Psoas muscle (tissue), 8 donors: ENCODE results near the gene FUBP3. TPM values are rescaled to one million over a fixed set of nuclear protein-coding genes. Genes with fewer than 3 reads are reported as not detected.
A peak's percentile ranks its signal among the peaks of the same experiment; 100 is the strongest.

Experiments used
- ATAC-seq, 4 donors: fragments of 200-7000 bp; cut with Tn5 transposase; one replicate each; pipeline ENCODE4 v1.9.1; 2020; ENCODE audit warnings: moderate library complexity in 3 of 4, mild to moderate bottlenecking in 2 of 4
- DNase-seq, 2 donors: peaks; one replicate each; pipeline ENCODE4 v3.0.0-alpha.2; 2020
- H3K27ac ChIP-seq: fragments of 200-600 bp; one replicate; pipeline ENCODE4 v1.8.0; 2022
- H3K27me3 ChIP-seq, 3 donors: fragments of 200-600 bp in 1 of 3; one replicate each; pipeline versions ENCODE4 v1.6.1 to v1.8.0; 2013 to 2022; ENCODE audit warnings: low read length in 2 of 3, mild to moderate bottlenecking in 2 of 3, moderate library complexity in 1 of 3; ENCODE audit not compliant: insufficient read depth in 3 of 3
- H3K36me3 ChIP-seq, 2 donors: fragments of 200-600 bp in 1 of 2; one replicate each; pipeline versions ENCODE4 v1.6.1 to v1.8.0; 2013 to 2022; ENCODE audit warnings: low read depth in 1 of 2, mild to moderate bottlenecking in 1 of 2, moderate library complexity in 1 of 2; ENCODE audit not compliant: insufficient read depth in 1 of 2
- H3K4me1 ChIP-seq: fragments of 200-600 bp; one replicate; pipeline ENCODE4 v1.8.0; 2022
- H3K4me3 ChIP-seq: fragments of 200-600 bp; one replicate; pipeline ENCODE4 v1.8.0; 2022; ENCODE audit warnings: mild to moderate bottlenecking
- H3K9me3 ChIP-seq: fragments of 200-600 bp; one replicate; pipeline ENCODE4 v1.8.0; 2022
- WGBS, 3 donors: extraction: QIAGEN DNeasy Blood & Tissue Kit; methylation state at CpG; one replicate each; pipeline versions ENCODE4 v1.1.6 to v1.1.7; 2013; 5-methylcytosine and 5-hydroxymethylcytosine counted together
- intact Hi-C, 2 donors: fragments of 100-400 bp; cut with DNase I; formaldehyde crosslinking; loops; one replicate each; pipeline versions ENCODE4 v1.11.0 to v1.14.2; 2022
- long read RNA-seq, 2 donors: library from polyadenylated mRNA; unstranded; transcript quantifications; one replicate each; pipeline ENCODE4 v2.0.0, GENCODE V29; 2021
- polyA plus RNA-seq, 3 donors: library from polyadenylated mRNA; stranded (reverse); fragments of 200-250 nt; gene quantifications; one replicate each; pipeline ENCODE4 v1.2.3, GENCODE V29; 2013
- total RNA-seq, 4 donors: library from RNA; stranded (reverse); fragmentation: NEBNext Ultra II Directional in 2 of 4; extraction: Animal tissue kit (Norgen Biotek cat#: 25700) in 2 of 4; gene quantifications; one replicate each; pipeline versions ENCODE4 v1.2.1 to v1.2.4, GENCODE V29; 2021 to 2023
- TF ChIP-seq, protein P1 (sequence below): fragments of 200-600 bp; IDR thresholded peaks from one replicate; pipeline ENCODE4 v1.8.0; 2022; ENCODE audit warnings: antibody characterized with exemption
- donor health status: healthy with polysubstance abuse.
- donor health status: DM: no; HTN: no; CAD: no; lungs with moderate emphysema.
- donor health status: Bipolar disorder and iron deficiency.
- donor health status: healthy.
- donor health status: DM: yes; HTN: yes; CAD: no.
- donor health status: DM: no; HTN: no; CAD: no.
- donor health status: DM: no; HTN: no; CAD: no.
- donor health status: DM: yes; HTN: yes; CAD: no.

FUBP3 gene, protein sequence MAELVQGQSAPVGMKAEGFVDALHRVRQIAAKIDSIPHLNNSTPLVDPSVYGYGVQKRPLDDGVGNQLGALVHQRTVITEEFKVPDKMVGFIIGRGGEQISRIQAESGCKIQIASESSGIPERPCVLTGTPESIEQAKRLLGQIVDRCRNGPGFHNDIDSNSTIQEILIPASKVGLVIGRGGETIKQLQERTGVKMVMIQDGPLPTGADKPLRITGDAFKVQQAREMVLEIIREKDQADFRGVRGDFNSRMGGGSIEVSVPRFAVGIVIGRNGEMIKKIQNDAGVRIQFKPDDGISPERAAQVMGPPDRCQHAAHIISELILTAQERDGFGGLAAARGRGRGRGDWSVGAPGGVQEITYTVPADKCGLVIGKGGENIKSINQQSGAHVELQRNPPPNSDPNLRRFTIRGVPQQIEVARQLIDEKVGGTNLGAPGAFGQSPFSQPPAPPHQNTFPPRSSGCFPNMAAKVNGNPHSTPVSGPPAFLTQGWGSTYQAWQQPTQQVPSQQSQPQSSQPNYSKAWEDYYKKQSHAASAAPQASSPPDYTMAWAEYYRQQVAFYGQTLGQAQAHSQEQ
- total RNA-seq = 10 to 100 TPM; 14.3 to 17.9 (median 16.6) TPM
- 10 to 100 TPM in 2 of 3 donors, 1 to 10 TPM in 1; 7.5 to 20.7 (median 13.0) TPM for polyA plus RNA-seq
- long read RNA-seq, donor 1, transcript FUBP3-201 (19 exons, 3,124 nt) = major isoform, 7 of 14 reads
- long read RNA-seq, donor 1, partial matches to known transcripts = 3 of 14 reads
- long read RNA-seq, donor 1, other reads (novel, unspliced or antisense) = 4 of 14 reads
- long read RNA-seq, donor 2, transcript FUBP3-201 (19 exons, 3,124 nt) = major isoform, 19 of 51 reads
- long read RNA-seq, donor 2, partial matches to known transcripts = 4 of 51 reads
- long read RNA-seq, donor 2, other reads (novel, unspliced or antisense) = 27 of 51 reads

DNA sequence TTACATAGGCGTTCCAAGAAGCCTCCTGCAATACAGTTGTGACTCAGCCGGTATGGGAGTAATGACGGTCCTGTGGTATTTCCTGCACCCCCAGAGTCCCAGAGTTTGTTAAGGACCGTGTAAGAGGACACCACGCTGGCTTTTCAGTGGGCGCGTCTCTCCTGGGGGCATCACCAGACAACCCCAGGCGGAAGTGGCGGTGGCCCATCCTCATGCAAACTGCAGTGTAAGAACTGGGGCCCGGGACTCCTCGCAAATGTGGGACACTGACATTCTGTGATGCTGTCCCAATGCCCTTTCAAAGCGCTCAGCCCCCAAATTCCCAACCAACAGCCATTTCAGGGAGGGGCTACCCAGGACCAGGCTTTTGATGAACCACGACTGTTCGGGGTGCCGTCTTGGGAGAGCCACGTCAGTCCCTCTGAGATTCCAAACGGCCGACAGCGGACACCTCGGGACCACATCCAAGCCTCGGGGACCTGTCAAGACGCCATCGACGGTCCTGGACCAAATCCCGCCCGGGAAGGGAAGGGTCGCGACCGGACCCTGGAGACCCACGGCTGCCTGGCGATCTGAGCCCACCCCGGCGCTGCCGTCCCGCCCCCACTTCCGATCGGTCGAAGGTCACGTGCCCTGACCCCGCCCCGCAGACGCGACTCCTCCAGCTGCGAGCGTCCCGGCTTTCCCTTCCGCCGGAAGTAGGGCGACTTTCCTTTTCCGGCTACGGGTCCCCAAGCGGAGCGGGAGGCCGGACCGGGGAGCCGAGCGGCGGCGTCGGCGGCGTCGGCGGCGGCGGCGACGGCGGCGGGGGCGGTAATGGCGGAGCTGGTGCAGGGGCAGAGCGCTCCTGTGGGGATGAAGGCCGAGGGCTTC lies at the start of gene FUBP3:
FUBP3 (plus strand) TSS at position 713 of the 873 bp plus-strand sequence; CDS start at position 817, 104 bp downstream.
- TF ChIP-seq, protein P1, sequence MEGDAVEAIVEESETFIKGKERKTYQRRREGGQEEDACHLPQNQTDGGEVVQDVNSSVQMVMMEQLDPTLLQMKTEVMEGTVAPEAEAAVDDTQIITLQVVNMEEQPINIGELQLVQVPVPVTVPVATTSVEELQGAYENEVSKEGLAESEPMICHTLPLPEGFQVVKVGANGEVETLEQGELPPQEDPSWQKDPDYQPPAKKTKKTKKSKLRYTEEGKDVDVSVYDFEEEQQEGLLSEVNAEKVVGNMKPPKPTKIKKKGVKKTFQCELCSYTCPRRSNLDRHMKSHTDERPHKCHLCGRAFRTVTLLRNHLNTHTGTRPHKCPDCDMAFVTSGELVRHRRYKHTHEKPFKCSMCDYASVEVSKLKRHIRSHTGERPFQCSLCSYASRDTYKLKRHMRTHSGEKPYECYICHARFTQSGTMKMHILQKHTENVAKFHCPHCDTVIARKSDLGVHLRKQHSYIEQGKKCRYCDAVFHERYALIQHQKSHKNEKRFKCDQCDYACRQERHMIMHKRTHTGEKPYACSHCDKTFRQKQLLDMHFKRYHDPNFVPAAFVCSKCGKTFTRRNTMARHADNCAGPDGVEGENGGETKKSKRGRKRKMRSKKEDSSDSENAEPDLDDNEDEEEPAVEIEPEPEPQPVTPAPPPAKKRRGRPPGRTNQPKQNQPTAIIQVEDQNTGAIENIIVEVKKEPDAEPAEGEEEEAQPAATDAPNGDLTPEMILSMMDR = no peak
- DNase-seq (peak; percentile 96 to 97), ATAC-seq (peak; percentile 98 to 99 (median 98))
- H3K4me3 ChIP-seq = peak within 1 kb of the TSS; percentile 88
- WGBS, 3 donors = 0 to 1% (median 0%) methylated on average over 53 to 74 of the region's 74 CpGs
- peaks cover 5 to 20% of the 10 kb centered on the region in 2 donors for H3K36me3 ChIP-seq
- H3K27me3 ChIP-seq = no peaks in the 10 kb centered on the region
- peaks cover 26% of the 10 kb centered on the region for H3K4me1 ChIP-seq
- H3K27ac ChIP-seq = peak within 1 kb of the TSS; percentile 94
- H3K9me3 ChIP-seq = no peaks in the 10 kb centered on the region
- intact Hi-C loops = loop anchor here in 1 of 2 donors (5.0 kb wide), 1 partner anchor 117 kb away; no protein-coding TSS in a partner anchor

- intact Hi-C loops = no loop called here
- ATAC-seq = peak; percentile 86 to 95 (median 90)
Measured at GRCh38 chr9:130530938-130531337, 48.4 kb upstream of the FUBP3 start.

GRCh38 chr9:130531670-130532069 lies 47.7 kb upstream of the FUBP3 start:
- no peak overlapping the region for H3K4me3 ChIP-seq
- H3K36me3 ChIP-seq = no peaks in the 10 kb centered on the region
- intact Hi-C loops = no loop called here
- no peaks in the 10 kb centered on the region for H3K4me1 ChIP-seq
- no peak for ATAC-seq
- TF ChIP-seq, protein P1 = no peak
- no peak overlapping the region for H3K27ac ChIP-seq
- DNase-seq = no peak
- 97 to 99% (median 98%) methylated on average over 7 to 8 of the region's 8 CpGs for WGBS, 3 donors
- H3K27me3 ChIP-seq = peaks cover 0 to 34% (median 3%) of the 10 kb centered on the region in 3 donors
- no peaks in the 10 kb centered on the region for H3K9me3 ChIP-seq

More at GRCh38 chr9:130530938-130531337, 48.4 kb upstream of the FUBP3 start:
- WGBS, 3 donors = 22 to 28% (median 22%) methylated on average over 9 of the region's 9 CpGs
- H3K4me3 ChIP-seq = no peak overlapping the region
- TF ChIP-seq, protein P1 = no peak
- peaks cover 0 to 26% (median 3%) of the 10 kb centered on the region in 3 donors for H3K27me3 ChIP-seq
- H3K27ac ChIP-seq = no peak overlapping the region
- DNase-seq = peak; percentile 54 to 78
- no peaks in the 10 kb centered on the region for H3K36me3 ChIP-seq
- no peaks in the 10 kb centered on the region for H3K4me1 ChIP-seq
- H3K9me3 ChIP-seq = no peaks in the 10 kb centered on the region

DNA sequence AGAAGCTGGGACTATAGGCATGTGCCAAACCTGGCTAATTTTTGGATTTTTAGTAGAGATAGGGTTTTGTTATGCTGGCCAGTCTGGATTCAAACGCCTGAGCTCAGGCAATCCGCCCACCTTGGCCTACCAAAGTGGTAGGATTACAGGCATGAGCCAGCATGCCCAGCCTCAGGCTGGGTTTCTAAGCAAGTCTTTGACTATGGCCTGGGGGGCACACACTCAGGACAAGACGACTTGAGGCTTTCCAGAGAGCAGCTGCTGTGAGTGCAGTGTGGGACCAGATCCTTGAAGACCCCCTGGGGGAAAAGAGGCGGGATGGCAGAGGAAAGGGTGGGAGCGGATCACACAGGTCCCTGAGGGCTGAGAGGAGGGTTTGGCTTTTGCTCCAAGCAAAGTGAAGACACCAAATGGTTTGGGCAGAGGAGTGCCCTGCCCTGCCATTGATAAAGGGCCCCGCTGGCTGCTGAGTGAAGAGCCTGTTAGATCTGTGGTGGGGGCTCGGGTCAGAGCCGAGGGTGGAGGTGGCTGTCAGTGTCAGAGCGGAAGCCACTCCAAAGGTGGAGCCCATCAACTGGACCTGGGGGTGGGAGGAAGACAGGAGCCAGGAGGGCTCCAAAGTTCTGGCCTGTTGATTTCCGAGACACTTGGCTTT lies 46.8 kb upstream of the FUBP3 start:
- WGBS, 3 donors = 63 to 80% (median 75%) methylated on average over 10 of the region's 10 CpGs
- intact Hi-C loops = no loop called here
- no peaks in the 10 kb centered on the region for H3K36me3 ChIP-seq
- TF ChIP-seq, protein P1 = no peak
- no peak overlapping the region for H3K4me3 ChIP-seq
- no peak overlapping the region for H3K27ac ChIP-seq
- no peak for ATAC-seq
- no peak for DNase-seq
- H3K4me1 ChIP-seq = no peaks in the 10 kb centered on the region
- H3K27me3 ChIP-seq = peaks cover 0 to 35% (median 10%) of the 10 kb centered on the region in 3 donors
- H3K9me3 ChIP-seq = no peaks in the 10 kb centered on the region
